Measurements from ENCODE around the gene DLL3.

Gene DLL3

DNA sequence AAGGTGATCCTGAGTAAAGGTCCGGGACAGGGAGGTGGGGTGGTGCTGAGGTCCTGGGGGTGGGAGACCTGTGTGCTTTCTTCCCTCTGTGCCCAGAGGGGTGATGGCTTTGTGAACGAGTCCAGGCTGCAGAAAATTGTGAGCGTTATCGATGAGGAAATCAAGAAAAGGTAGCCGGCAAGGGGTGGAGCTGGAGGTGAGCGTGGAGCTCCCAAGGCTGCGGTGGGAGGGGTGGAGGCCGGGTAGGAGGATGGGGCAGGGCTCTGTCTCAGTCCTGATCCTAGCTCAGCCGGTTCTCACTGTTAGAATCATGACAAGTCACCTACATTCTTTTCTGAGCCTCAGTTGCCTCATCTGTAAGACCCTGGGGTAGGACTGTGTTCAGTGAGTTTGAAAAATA lies 20.2 kb downstream of the DLL3 start:
- no peak for DNase-seq

DNA sequence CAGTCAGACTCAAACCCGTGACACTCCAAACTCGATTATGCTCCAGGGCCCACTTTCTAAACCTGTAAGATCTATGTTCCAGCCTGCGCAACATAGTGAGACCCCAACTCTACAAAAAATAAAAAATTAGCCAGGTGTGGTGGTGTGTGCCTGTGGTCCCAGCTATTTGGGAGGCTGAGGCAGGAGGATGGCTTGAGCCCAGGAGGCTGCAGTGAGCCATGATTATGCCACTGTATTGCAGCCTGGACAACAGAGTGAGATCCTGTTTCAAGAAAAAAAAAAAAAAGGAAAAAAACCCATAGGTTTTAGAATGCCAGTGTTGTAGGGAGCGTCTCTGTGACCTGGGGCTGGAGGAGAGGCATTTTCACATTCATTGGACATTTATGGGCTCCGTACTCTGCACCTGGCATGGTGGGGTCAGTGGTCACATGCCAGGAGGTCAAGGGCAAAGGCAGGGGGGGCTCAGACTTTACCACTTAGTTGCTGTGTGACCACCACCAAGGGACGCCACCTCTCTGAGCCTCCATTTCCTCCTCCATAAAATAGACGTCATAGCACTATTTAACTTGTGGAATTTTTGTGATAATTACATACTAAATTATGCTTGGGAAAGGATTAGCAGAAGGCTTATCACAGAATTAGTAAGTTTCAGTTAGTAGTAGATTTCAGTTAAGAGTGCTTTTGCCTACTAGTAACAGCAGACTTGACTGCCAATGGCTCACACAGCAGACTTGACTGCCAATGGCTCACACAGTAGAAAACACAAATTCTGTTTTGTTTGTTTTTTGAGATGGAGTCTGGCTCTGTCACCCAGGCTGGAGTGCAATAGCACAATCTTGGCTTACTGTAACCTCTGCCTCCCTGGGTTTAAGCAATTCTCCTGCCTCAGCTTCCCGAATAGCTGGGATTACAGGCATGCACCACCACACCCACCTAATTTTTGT lies 22.1 kb downstream of the DLL3 start:
- no peak for DNase-seq

DNA sequence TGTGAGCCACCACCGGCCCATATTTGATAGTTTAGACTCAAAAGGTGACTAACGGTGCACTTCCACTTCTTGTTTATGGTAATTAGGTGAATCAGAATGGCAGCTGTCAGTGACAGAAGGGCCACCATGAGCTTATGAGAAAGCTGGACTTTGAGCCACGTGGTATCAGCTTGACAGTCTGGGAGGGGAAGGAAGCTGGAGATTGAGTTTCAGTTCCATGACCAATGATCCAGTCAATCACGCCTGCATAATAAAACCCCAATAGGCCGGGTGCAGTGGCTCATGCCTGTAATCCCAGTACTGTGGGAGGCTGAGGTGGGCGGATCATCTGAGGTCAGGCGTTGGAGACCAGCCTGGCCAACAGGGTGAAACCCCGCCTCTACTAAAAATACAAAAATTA lies 25.7 kb downstream of the DLL3 start:
- no peak for DNase-seq

DNA sequence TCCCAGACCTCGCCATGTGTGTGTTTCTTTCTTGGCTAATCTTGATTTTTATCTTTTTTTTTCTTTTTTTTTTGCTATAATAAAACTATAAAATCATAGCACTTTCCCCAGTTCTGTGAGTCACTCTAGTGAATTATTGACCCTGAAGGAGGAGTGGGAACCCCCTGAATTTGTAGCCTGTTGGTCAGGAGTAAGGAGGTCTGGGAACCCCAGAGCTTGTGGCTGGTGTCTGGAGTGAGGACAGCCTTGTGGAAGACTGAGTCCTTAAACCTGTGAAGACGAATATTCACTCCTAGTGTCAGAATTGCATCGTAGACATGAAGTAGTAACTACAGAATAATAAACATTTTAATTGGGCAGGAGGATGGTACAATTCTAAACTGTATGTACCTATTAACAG lies 26.5 kb downstream of the DLL3 start:
- no peak for DNase-seq

DNA sequence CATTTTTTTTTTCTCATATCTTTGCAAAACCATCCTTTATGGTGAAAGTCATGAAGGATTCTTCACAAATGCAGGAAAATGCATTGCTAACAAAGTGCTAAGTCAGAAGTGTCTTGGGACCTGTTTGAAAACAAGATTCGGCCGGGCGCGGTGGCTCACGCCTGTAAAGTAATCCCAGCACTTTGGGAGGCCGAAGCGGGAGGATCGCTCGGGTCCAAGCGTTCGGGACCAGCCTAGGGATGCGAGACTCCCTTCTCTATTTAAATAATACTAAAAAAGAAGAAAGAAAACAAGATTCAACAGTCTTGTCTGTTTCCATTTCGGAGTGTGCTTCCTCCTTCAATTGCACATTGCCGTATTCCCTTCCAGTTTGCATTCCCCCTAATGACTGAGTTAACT lies 33.1 kb downstream of the DLL3 start:
- DNase-seq = no peak

DNA sequence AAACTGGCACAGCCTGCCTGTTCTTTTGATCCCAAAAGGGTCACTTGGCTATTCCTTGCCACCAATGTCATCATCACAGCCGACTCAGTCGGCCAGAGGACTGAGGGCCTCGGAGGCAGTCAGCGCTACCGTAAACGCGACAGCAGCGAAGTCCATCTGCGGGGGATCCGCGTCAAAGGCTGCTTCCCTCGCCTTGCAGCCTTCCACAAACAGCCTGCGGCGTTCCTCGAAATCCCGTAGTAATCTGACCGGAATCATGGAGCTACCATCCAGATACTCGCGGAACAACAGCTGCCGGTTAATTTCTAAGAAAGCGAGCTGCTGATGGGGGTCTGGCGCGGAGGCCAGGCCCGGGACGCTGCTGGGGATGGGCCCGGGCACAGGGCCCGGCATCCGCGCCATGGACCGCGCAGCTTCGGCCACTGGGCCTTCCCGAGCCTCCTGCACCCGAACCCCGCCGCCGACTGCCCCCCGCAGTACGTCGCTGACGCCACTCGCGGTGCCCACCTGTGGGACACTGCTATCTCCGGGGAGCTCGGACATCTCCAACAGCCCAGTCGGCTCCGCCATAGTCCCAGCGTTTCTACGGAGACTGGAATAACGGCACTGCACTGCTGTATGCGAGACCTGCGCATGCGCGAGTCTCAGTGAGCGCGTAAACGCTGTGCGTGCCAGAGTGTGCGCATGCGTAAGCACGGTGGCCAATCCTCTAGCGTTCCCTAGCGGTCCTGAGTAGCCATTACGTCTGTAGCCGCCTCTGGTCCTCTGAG lies 33.7 kb downstream of the DLL3 start, which contains the start of gene EID2B:
Gene EID2B, minus strand, starts transcription at position 620 of the 770 bp plus-strand sequence. Its CDS starts 50 bp downstream, at position 570.
- DNase-seq = peak; percentile 96

DNA sequence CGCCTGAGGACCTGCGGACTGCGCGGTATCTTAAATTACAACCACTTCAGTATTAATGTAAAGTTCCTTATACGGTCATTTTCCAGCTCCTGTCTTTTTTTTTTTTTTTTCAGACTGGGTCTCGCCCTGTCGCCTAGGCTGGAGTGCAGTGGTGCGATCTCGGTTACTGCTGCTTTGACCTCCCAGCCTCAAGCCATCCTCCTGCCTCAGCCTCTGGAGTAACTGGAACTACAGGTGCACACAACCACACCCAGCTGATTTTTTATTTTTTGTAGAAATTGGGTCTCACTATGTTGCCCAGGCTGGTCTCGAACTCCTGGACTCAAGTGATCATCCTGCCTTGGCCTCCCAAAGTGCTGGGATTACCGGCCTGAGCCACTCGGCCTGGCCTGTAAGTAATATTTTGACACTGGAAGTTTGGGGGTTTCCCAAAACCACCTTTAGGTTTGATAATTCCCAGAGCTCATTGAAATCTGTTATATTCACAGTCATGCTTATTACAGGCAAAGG lies 34.3 kb downstream of the DLL3 start:
- no peak for DNase-seq

DNA sequence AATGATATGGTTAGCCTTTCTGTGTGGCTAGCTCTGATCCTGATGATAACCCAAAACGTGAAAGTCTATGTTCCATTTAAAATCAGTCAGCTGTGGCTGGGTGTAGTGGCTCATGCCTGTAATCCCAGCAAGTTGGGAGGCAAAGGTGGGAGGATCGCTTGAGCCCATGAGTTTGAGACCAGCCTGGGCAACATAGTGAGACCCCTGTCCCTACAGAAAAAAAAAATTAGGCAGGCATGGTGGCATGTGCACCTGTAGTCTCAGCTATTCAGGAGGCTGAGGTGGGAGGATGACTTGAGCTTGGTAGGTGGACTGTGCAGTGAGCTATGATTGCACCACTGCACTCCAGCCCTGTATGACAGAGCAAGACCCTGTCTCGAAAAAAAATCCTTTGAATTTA lies 35.0 kb downstream of the DLL3 start:
- no peak for DNase-seq

DNA sequence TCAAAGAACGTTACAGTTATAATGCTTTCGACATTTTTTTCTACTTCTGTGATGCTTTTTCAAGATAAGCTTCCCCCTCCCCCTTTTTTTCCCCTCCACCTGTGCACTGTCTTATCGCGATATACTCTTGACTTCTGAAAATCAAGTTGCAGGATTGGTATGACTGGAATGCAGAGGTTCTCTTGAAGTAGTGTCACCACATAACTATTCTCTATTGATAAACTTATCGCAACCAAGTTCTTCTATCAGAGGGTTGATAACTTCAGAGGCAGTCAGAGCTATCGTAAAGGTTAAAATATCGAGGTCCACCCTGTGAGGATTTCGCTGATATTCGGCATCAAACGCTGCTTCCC lies 40.4 kb downstream of the DLL3 start:
- DNase-seq = no peak

DNA sequence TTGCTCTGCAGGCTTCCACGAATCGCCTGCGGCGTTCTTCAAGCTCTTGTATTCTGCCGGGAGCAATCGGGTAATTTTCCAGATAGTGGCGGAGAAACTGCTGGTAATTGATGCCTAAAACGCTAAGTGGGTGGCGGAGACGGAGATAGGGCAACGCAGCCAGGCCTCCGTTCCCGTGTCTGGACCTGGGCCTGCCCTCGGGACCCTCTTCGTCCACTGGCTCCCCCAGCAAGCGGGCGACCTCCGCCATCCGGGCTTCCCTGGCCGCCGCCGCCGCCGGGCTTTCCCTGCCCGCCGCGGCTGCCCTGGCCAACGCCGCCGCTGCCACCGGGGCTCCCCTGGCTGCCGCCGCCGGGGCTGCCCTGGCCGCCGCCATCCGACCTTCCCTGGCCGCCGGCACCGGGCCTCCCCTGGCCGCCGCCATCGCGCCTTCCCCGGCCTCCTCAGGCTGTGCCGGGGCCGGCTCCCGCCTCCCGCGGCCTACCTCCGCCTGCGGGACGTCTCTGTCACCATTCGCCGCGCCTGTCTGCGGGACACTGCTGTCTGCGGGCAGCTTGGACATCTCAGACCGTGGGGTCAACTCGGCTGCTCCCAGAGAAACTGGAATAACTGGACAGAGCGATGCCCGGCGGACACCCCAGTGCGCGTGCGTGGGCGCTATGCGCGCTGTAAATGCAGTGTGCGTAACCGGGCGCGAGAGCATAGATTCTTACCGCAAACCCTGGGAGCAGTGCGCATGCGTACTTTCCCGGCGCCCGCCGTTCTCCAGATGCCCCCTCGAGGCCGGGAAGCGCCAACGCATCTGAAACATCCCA lies 41.0 kb downstream of the DLL3 start, which contains the start of gene EID2:
Gene EID2, minus strand, starts transcription at position 644 of the 815 bp plus-strand sequence. Its CDS starts 82 bp downstream, at position 562.
- peak; percentile 95 for DNase-seq

DNA sequence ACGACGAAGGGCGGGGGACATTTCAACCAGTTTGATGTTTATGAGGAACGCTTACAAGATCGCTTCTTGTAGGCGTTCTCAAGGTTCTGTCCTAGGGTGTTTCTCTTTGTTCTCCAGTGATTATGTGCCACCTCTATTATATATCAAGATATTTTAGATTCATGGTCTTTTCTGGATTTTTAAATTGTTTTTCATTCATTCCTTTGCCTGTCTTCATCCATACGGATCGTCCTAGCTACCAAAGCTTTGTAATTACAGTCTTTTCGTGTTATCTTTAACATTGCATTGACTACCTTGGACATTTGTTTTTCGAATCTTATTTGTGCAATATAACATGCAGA lies 41.6 kb downstream of the DLL3 start:
- DNase-seq = no peak

DNA sequence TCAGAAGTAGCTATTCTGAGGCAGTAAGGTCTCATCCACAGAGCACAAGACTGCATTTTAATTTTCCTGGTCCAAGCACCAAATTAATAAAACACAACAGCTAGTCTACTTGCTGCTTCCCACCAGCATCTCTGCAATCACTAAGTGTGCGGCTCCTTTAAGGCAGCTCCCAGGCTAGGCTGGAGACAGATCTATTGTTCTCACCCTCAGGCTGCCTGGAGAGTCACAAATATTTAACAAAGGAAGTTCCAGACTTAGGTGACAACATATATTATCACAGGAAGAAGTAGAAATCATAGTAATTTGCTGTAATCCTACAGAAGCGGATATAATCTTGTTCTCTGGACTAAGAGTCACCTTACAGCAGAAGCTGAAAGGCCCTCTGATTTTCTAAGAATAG lies 43.5 kb downstream of the DLL3 start:
- DNase-seq = no peak

DNA sequence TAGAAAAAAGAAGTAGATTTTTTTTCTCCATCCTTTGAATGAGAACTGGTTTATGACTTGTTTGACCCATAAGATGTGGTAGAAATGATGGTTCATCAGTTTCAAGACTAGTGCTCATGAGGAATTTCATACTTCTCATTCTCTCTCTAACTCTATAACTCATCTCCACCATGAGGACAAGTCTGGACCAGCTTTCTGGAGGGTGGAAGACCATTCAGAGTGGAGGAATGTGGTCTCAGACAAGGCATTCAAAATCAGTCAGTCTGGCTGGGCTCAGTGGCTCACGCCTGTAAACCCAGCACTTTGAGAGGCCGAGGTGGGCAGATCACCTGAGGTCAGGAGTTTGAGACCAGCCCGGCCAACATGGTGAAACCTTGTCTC lies 44.7 kb downstream of the DLL3 start:
- no peak for DNase-seq

DNA sequence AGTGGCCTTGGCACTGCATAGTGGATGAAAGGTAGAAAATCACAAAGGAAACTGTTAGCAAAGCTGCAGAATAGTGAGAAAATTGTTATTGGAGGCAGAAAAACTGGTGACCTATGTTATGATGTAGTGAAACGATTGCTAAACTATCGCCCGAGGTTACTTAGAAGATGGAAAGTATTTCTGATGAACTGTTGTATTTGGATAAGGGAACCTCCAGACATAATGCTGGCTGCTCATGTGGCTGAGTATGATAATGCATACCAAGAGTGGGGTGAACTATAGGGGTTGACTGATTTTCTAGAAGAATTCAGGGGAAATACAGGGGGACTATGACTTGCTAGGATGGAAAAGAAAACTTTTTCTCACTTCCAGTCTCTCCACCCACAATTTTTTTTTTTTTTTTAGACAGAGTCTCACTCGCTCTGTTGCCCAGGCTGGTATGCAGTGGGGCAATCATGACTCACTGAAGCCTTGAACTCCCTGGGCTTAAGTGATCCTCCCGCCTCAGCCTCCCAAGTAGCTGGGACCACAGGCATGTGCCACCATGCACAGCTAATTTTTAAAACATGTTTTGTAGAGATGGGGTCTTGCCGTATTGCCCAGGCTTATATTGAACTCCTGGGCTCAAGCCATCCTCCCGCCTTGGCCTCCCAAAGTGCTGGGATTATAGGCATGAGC lies 45.6 kb downstream of the DLL3 start:
- DNase-seq = no peak

DNA sequence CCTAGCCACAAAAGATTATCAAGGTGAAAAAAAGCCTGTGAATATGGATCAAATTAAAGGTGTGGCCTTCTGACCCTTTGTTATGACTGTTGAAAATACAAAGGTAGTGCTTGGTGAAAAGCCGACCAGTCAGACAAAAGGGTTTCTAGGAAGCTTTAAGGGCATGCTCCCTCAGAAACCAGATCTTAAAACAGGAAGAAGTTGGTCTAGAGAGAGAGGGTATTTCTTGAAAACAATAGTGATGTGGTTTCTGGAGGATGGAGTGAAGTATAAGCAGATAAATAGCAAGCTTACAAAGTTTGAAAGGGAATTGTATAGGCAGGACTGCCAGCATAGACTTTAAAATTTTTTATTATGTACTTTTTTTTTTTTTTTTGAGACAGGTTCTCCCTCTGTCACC lies 46.2 kb downstream of the DLL3 start:
- no peak for DNase-seq

DNA sequence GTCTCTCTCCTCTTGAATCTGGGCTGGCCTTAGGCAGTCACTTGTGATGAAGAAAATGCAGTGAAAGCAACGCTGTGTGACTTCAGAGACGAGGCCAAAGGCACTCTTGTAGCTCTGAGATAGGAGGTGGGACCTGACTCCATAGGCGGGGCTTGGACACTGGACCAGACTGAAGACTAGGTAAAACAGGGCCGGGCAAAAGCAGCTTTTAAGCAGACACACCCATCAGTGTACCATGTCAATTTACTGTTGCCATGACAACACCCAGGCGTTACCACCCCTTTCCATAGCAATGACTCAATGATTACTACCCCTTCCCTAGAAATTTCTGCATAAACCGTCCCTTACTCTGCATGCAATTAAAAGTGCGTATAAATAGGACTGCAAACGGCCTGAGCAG lies 47.9 kb downstream of the DLL3 start:
- DNase-seq = no peak

DNA sequence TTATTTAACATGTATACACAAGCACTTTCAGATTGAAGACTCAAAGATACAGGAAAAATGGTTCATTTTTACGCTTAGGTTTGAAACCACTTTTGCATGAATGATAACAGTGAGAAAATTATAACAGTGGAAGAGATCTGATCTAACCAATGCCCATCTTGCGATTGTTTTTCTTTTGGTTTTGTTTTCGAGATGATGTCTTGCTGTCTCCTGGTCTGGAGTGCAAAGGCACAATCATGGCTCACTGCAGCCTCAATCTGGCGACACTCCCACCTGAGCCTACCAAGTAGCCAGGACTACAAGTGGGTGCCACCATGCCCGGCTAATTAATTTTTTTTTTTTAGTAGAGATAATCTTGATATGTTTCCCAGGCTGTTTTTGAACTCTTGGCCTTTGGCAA lies 51.5 kb downstream of the DLL3 start:
- no peak for DNase-seq

DNA sequence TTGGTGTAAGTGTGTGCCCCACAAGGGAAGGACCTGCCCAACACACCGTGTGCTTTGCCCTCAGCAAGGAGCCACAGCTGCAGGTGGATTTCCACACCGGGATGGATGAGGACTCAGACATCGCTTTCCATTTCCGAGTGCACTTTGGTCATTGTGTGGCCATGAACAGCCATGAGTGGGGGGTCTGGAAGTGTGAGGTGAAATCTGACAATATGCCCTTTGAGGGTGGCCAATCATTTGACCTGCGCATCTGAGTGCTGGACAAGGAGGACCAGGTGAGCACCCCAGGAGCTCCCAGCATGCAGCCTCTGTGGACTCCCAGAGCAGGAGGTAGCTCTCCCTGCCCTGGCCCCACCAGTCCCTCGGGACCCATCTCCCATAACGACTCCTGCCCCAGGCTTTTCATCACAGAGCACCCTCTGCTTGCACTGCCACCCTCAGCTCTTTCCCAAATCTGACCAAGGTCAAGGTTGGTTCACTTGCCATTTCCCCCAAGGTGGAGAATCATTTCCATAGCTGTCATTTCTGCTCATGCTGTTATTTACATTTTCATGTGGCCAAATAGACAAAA lies 54.4 kb downstream of the DLL3 start:
- DNase-seq = no peak

DNA sequence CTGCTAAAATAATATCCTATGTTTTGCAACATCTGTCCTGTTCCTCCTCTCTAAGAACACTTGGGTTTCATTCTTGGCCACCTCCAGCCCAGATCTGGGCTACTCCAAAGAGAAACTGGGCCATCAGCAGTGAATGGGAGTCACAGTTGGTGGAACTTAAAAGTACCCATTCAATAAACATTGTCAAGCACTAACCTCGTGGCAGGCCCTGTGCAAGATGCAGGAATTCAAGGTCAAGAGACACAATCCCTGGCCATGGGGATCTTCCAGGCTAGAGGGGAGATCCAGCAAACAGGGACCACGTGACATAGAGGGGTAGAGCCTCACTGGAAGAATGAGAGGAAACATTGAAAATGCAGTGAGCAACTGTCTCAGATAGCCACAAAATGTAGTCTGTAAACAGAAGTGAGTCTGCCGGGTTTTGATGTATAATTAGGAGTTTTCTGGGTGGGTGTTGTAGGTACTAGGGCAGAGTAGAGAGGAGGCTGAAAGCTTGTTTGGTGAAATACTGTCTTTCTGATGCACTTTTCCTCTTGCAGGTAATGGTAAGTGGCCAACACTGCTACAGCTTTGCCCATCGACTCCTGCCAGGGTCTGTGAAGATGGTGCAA lies 56.1 kb downstream of the DLL3 start:
- no peak for DNase-seq

DNA sequence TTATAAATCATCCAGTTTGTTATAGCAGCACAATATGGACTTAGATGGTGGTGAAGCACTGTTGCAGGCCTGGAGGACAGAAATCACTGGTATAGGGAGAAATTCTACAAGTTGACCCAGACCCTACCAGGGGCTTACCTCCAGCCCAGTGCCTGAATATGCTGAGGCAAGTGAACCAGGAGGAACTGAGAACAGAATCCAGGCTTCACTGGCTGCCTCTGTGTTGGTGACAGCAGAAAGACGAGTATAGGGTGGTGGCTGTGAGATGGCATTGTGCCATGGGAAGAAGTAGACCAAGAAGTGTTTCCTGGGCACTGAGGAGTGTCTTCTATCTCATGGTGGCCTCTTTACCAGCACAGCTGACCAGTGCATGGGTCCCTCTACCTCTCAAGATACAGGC lies 57.1 kb downstream of the DLL3 start:
- no peak for DNase-seq
